KOPT-K1 (cell line): ENCODE measurements around the gene HTRA3.

Experiments used
- H3K27ac ChIP-seq: fragments of 200-600 bp; sonication (generic); 2 replicates; pipeline ENCODE4 v1.5.1; 2016; ENCODE audit warnings: antibody characterized with exemption, mild to moderate bottlenecking, low read depth, low read length; ENCODE audit not compliant: poor library complexity, severe bottlenecking
- H3K36me3 ChIP-seq: fragments of 200-600 bp; sonication (generic); 2 replicates; pipeline ENCODE4 v1.5.1; 2017; ENCODE audit warnings: antibody characterized with exemption, mild to moderate bottlenecking, low read length, moderate library complexity; ENCODE audit not compliant: insufficient read depth
- H3K9me3 ChIP-seq: fragments of 200-600 bp; sonication (generic); 2 replicates; pipeline ENCODE4 v1.5.1; 2017; ENCODE audit warnings: antibody characterized with exemption, low read length, mild to moderate bottlenecking; ENCODE audit not compliant: insufficient read depth, poor library complexity, severe bottlenecking

Gene HTRA3

DNA sequence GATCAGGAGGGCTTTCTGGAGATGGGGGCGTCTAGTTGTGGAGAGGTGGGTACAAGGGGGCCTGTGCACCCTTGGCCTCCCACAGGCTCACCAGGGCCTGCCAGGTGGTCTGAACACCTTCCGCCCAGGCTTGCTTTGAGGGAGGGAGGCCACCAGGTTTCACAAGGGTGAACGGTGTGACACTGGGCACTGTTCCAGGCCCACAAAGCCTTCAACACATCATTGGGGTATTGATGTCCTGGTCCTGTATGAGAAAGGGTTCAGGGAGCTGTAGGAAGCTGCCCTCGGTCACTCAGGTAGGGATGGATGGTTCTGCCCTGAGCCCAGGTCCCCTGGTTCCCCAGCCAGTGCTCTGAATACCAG, 6.0 kb downstream of the HTRA3 start:
- H3K27ac ChIP-seq: no peak overlapping the region
- no peaks in the 10 kb centered on the region for H3K36me3 ChIP-seq
- H3K9me3 ChIP-seq: no peaks in the 10 kb centered on the region

DNA sequence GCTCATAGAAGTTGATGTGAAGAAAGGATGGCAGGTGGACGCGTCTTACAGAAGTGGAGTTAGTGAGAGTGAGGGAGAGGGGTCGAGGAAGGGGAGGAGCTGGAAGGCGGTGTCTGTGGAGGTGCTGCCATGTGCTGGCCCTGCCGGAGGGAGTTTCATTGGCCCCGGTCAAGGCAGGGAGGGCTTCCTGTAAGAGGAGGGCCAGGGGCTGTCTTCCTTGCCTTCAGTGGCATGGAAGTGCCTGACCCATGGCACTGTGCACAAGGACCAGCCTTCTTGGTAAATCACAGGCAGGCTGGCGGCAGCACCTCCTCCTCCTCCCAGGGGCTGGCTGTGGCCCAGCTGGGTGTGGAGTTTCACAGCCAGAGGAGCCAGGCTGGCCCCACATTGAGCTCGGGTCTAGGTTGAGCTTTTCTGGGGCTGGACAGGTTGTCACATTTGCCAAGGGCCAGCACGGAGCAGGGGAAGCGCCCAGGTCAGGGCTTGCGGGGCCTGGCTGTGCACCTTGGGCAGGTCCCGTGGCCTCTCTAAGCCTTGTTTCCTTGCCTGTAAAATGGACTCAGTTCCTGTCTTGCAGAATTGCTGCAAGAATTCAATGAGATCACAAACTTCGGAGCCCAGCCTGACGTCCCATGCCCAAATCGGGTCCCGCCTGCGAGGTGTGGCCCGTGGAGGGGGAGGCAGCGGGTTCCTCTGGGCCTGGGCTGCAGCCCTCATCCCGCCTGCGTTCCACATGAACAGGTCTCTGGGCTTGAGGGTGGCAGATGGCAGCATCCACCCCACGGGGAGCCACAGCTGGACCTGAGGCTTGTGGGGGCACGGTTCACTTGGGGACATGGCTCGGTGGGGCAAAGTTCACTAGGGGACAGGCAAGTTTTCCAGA, 7.0 kb downstream of the HTRA3 start:
- H3K9me3 ChIP-seq: no peaks in the 10 kb centered on the region
- H3K27ac ChIP-seq: no peak overlapping the region
- no peaks in the 10 kb centered on the region for H3K36me3 ChIP-seq

DNA sequence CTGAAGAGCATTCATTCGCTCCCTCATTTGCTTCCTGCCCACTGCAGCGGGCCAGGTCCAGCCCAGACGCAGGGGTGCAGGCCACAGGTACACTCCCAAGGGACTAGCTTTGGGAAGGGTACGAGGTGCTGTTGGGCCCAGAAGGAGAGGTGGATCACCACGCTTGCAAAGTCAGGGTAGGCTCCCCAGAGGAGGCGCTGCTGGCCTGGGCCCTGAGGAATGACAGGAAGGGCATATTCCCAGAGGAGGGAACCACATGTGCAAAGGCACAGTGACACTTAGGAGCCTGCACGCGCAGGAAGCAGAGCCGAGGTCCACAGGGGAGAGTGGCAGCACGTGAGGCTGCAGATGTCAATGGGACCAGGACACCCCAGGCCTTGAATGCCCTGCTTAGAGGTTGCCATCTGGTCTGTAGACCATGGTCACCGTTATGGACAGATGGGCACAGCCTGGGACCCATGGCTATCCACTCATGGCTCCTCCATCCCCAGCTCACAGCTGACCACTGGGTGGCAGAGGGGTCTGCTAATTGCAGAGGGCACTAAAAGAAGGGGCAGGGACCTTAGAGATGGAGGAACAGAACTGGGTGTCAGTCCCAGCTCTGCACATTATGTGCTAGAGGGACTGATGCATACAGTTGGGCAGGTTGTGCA, 7.9 kb downstream of the HTRA3 start:
- Histone ChIP-seq H3K27ac (no peak overlapping the region), H3K36me3 (no peaks in the 10 kb centered on the region), H3K9me3 (no peaks in the 10 kb centered on the region)

DNA sequence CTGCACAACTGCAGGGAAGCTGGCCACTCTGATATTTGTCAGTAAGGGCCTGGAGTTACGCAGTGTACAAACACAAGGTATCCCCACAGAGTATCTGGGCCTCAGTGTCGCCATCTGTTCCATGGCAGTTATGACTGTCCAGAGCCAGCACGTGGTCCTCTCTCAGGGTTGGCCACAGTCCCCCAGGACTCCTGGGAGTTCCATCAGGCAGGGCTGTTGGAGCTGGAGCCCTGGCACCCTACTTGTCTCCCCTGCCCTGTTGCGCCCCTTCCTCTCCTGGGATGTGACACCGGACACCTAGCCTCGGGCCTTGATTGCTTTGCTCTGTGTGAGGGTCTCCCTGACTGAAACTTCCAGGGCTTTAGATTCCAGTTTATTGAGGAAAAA, 8.4 kb downstream of the HTRA3 start:
- H3K27ac ChIP-seq: no peak overlapping the region
- no peaks in the 10 kb centered on the region for H3K36me3 ChIP-seq

DNA sequence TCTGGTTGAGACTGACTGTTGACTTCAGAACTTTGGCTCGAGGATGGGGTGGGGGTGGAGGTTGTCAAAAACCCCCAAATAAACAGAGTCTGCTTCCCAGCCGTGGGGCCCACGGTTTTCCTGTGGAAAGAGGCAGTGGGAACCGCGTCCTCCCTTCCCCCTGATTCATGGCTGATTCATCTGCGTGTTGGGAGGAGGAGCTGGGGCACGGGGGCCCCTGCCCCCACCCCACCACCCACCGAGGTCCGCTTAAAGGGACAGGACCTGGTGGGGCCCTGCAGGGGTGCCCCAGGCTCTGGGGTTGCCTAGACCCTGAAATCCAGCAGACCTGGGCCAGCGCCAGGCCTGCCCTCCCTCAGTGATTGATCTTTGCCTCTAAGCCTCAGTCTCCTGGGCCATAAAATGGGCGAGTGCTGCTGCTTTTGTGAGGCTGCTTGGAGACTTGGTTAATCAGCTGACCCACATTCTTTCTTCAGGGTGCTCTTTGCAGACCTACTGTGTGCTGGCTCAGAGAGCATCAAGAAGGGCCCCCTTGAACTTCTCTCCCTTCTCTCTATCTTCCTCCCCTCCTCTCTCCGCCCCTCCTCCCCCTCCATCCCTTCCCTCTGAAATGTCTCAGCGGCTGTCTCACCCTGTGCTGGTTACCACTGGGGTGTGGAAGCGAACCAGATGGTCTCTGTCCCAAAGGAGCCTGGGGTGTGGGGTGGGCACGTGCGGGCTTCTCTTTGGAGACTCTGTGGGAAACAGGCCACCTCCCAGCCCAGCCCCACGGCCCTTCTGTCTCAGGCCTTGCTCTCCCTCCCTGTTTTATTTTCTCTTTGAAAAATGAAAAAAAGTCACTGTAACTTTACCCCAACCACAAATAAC, 9.1 kb downstream of the HTRA3 start:
- Histone ChIP-seq H3K9me3 (no peaks in the 10 kb centered on the region), H3K27ac (peak overlapping the region; percentile 13), H3K36me3 (no peaks in the 10 kb centered on the region)

More for the DNA sequence above, 8.4 kb downstream of the HTRA3 start:
- no peaks in the 10 kb centered on the region for H3K9me3 ChIP-seq

DNA sequence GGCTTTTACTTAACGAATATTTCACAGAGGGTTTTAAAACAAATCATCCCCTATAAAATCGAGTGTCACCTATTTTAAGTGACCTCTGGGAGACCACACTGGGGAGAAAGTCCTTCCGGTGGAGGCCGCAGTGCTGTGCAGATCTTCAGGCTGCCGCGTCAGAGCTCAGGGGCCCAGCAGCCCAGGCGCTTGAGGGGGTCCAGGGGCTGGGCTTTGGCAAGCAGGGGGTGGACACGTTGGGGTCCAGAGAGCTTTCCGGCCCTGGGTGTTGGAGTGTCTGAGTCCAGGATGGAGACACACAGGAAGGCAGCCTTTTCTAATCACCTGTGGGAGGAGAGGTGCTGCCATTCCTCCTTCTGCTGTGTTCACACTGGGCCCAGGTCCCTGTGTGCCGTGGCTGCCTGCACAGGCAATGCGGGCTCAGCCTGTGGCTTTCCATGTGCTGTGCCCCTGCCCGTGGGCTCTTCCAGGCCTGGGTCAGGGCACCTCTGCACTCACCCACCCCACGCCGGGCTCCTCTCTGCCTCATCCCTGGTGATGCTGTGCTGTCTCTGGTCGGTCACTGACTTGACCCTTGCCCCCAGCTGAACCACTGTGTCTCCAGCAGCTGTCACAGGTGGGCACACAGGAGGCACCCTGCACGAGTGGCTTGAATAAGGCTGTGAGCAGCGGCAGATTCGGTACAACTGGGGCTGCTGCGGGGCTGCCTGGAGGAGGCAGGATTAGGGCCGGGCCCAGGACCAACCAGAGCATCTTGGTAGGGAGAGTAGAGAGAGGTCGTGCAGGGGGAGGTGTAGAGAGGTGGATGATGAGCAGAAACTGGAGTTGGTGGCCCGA, 10.0 kb downstream of the HTRA3 start:
- H3K27ac ChIP-seq: peak overlapping the region; percentile 13
- no peaks in the 10 kb centered on the region for H3K36me3 ChIP-seq

DNA sequence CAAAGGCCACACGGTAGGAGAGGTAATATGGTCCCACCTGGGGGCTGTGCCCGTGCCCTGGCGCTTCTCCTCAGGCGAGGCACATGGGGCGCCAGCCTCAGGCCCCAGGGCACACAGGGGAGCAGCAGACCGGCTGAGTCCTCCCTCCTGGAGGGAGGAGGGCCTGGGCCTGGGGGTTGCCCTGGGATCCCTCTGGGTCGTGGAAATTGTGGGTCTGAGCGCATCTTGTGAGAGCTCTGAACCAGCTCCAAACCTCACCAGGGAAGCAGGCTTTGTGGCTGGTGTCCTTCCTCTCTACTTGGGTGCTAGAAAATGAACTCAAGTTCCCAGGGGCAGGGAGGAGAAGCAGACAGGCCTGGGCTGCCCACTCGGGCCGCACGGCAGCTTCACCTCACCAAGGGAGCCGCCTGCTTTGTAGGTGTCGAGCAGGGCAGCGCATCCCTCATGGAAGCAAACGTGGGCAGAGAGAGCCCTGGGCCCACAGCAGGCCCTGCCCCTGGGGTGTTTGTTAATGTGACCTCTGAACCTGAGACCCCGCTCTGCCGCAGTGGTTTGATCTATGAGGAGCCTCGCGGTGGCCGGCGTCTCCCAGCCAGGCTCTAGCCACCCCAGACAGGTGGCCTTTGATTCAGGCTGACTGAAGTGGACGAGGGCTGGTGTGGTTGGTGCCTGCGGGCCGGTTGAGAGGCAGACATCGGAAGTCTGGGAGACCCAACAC, 10.8 kb downstream of the HTRA3 start:
- no peak overlapping the region for H3K27ac ChIP-seq
- no peaks in the 10 kb centered on the region for H3K9me3 ChIP-seq
- H3K36me3 ChIP-seq: no peaks in the 10 kb centered on the region

More for the DNA sequence above, 10.0 kb downstream of the HTRA3 start:
- no peaks in the 10 kb centered on the region for H3K9me3 ChIP-seq

DNA sequence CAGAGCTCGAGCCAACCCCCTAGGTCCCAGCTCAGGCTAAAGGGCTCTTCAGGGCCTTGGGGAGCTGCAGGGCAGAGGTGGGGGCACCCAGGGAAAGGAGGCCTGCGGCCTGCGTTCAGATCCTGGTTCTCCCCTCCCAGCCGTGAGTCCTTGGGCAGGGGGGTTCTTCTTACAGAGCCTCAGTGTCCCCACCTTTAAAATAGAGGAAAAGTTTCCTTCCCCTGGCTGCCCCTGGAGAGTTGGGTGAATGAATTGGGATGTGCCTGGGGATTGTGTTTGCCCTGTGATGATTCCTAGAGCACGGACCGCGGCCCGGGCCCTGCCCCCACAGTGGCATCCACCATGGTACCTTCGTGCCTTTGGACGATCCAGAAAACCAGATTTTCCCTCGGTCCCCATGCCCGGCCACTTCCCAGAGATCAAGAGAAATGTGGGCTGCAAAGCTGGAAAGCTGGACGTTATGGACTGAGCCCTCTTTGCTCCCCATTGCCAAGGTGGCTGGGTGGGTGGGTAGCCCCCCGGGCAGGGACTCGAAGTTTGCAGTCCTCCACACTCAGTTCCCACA, 11.4 kb downstream of the HTRA3 start:
- H3K9me3 ChIP-seq: no peaks in the 10 kb centered on the region

DNA sequence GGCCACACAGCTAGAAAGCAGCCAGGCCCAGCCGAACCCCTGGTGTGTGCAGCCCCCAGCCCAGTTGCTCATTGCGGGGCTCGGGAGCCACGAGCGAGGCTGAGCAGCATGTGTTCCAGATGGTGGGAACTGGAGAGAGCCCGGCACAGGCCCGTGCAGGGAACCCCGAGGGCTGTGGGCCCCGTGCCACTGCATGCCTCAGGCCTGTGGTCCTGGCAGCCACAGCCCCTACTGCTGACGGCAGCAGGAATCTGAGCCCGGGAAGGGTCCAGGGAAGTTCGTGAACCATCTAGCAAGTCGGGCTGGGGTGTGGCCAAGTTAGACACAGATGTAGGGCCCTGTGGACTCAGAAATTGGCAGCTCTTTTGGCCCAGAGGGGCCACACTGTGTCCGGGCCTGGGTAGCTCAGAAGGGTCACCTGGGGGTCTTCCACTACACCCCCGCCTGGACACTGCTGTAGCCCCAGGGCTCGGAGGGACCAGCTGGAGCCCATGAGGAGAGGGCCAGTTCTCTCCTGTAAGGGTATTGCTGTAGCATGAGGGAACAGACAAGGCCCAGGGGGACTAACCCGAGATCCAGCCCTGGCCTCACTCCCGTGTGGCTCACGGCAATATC, 12.1 kb downstream of the HTRA3 start:
- no peaks in the 10 kb centered on the region for H3K9me3 ChIP-seq
- H3K36me3 ChIP-seq: no peaks in the 10 kb centered on the region
- no peak overlapping the region for H3K27ac ChIP-seq

More for the DNA sequence above, 11.4 kb downstream of the HTRA3 start:
- no peak overlapping the region for H3K27ac ChIP-seq
- no peaks in the 10 kb centered on the region for H3K36me3 ChIP-seq

DNA sequence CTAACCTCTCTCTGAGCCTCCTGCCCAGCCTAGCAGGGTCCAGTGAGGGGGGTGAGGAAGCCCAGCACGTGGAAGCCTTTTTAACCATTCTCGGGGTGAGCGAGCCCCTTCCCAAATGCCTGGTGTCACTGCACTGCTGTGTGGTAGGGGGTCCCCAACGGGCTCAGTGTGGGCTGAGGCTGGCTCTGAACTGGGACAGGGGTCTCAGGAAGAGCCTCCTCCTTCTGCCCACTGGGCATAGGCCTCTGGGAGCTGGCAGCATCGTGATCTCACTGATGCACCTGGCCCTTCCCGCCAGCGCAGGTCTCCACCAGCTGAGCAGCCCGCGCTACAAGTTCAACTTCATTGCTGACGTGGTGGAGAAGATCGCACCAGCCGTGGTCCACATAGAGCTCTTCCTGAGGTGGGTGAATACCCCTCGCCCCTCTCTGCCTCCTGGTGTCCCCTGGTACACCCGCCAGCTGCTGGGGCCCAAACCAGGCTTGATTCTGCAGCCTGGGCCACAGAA, 12.6 kb downstream of the HTRA3 start:
- H3K9me3 ChIP-seq: no peaks in the 10 kb centered on the region
- H3K27ac ChIP-seq: no peak overlapping the region
- H3K36me3 ChIP-seq: no peaks in the 10 kb centered on the region

DNA sequence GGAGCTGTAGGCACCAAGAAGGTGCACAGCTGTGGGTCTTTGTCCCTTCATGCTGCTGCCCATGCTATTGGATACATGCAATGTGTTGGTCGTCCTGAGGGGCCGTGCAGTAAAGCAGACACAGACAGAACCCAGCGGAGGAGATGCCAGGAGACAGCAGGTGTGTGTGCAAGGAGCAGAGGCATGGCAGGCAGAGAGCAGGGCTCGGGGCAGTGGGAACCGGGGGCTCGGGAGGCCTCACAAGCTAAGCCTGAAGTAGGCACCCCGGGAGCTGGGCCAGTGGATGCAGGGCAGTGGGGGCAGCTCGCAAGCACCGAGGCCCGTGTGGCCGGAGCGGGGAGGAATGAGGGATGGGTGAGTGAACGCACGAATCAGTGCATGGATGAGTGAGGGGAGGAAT, 13.2 kb downstream of the HTRA3 start:
- H3K9me3 ChIP-seq: no peaks in the 10 kb centered on the region
- no peak overlapping the region for H3K27ac ChIP-seq
- H3K36me3 ChIP-seq: no peaks in the 10 kb centered on the region

DNA sequence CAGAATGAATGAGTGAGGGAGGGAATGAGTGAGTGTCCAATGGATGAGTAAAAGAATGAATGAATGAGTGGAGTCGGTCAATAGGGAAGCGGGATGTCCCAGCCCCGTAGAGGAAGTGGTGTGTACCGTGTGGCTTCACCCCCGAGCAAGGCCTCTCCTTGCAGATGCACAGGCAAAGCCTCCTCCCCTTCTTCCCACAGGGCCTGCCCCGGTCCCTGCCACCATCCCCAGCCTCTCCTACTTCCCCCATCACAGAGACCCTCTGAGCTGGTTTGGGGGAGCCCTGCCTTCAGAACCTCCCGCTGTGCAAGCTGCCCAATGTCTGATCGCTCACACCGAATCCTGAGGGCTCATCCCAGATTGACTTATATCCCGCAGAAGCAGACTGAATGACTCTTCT, 13.6 kb downstream of the HTRA3 start:
- H3K36me3 ChIP-seq: no peaks in the 10 kb centered on the region
- H3K27ac ChIP-seq: no peak overlapping the region

DNA sequence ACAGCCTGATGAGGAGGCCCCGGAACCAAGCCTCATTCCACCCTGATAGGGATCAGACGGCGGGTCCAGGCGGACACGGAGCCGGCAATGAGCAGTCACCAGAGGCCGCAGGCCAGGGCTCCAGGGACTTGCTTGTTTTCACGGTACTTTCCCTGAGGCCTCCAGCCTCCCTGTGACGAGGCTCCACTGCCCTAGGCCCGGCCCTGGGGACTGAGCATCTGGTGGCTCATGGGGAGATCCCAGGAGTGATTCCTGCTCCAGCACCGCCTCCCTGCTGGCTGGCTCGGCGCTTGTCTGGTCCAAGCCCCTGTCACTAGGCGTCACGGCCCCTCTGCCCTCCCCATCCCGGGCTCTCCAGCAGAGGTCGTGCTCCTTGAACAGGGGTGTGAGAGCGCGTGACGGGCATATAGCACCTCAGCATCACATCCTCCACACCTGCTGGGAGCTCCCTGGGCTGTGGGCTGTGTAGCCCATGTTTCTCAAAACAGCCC, 14.1 kb downstream of the HTRA3 start:
- Histone ChIP-seq H3K9me3 (no peaks in the 10 kb centered on the region), H3K36me3 (no peaks in the 10 kb centered on the region)

More for the DNA sequence above, 13.6 kb downstream of the HTRA3 start:
- H3K9me3 ChIP-seq: no peaks in the 10 kb centered on the region

More for the DNA sequence above, 14.1 kb downstream of the HTRA3 start:
- H3K27ac ChIP-seq: no peak overlapping the region
